IMR-90 (cell line): ENCODE data around the gene RARB. TPM values are rescaled to one million over a fixed set of nuclear protein-coding genes. Genes with fewer than 3 reads are reported as not detected.

Experiments used
- ATAC-seq: fragments of 200-7000 bp; cut with Tn5 transposase; 2 replicates; pipeline ENCODE4 v1.9.1; 2020; ENCODE audit warnings: low read depth, mild to moderate bottlenecking, moderate library complexity
- BruUV-seq: library from RNA; stranded (reverse); fragments of 400-500 nt; replicated peaks from 2 replicates; lab custom pipeline; 2021; lab: Mats Ljungman, UMichigan
- CTCF ChIA-PET: fragments of 300-600 bp; formaldehyde crosslinking; extraction: SDS; loops from one replicate; lab custom pipeline; 2021; ENCODE audit warnings: antibody characterized with exemption; lab: Yijun Ruan, JAX
- POLR2A ChIA-PET: fragments of 300-600 bp; sonication (Branson Sonifier 250); formaldehyde crosslinking; loops from one replicate; lab custom pipeline; 2022; ENCODE audit warnings: antibody characterized with exemption; ENCODE audit not compliant: unreplicated experiment; lab: Charles Lee
- DNase-seq: peaks from one replicate; pipeline ENCODE4 v3.0.0; 2013
- H2AFZ ChIP-seq: replicated peaks from 2 replicates; pipeline ENCODE3; 2013; ENCODE audit warnings: low read length, mild to moderate bottlenecking; ENCODE audit not compliant: poor library complexity
- H2AK5ac ChIP-seq: 2 replicates; pipeline ENCODE4 v1.6.1; 2013; ENCODE audit warnings: low read depth, low read length, inconsistent platforms
- H2AK9ac ChIP-seq: replicated peaks from 2 replicates; pipeline ENCODE3; 2013; ENCODE audit warnings: mild to moderate bottlenecking, low read depth, low read length, moderate library complexity; ENCODE audit not compliant: poor library complexity
- H2BK120ac ChIP-seq: 2 replicates; pipeline ENCODE4 v1.6.1; 2013; ENCODE audit warnings: low read depth, low read length, inconsistent platforms
- H2BK15ac ChIP-seq: 3 replicates; pipeline ENCODE4 v1.6.1; 2013; ENCODE audit warnings: low read depth, low read length, inconsistent platforms
- H2BK20ac ChIP-seq: 2 replicates; pipeline ENCODE4 v1.6.1; 2013; ENCODE audit warnings: low read depth, mild to moderate bottlenecking, inconsistent platforms, low read length, moderate library complexity
- H2BK5ac ChIP-seq: 2 replicates; pipeline ENCODE4 v1.6.1; 2013; ENCODE audit warnings: mild to moderate bottlenecking, low read depth, low read length, inconsistent platforms; ENCODE audit not compliant: poor library complexity, severe bottlenecking
- H3K14ac ChIP-seq: replicated peaks from 2 replicates; pipeline ENCODE4 v1.6.1; 2013; ENCODE audit warnings: low read depth, low read length, inconsistent platforms
- H3K18ac ChIP-seq: 2 replicates; pipeline ENCODE4 v1.6.1; 2013; ENCODE audit warnings: low read depth, low read length, control low read depth
- H3K23ac ChIP-seq: 2 replicates; pipeline ENCODE4 v1.6.1; 2013; ENCODE audit warnings: low read depth, low read length, inconsistent platforms
- H3K27ac ChIP-seq: 2 replicates; pipeline ENCODE4 v1.5.1; 2013; ENCODE audit warnings: mild to moderate bottlenecking, control low read depth, low read length; ENCODE audit not compliant: insufficient read depth
- H3K27me3 ChIP-seq: 2 replicates; pipeline ENCODE4 v1.6.1; 2013; ENCODE audit warnings: low read length; ENCODE audit not compliant: control insufficient read depth, insufficient read depth
- H3K36me3 ChIP-seq: 2 replicates; pipeline ENCODE4 v1.6.1; 2013; ENCODE audit warnings: low read length, mixed read lengths; ENCODE audit not compliant: control insufficient read depth, insufficient read depth
- H3K4ac ChIP-seq: 2 replicates; pipeline ENCODE4 v1.6.1; 2013; ENCODE audit warnings: low read depth, low read length, inconsistent platforms
- H3K4me1 ChIP-seq: 2 replicates; pipeline ENCODE4 v1.6.1; 2013; ENCODE audit warnings: low read length, mixed read lengths; ENCODE audit not compliant: control insufficient read depth, insufficient read depth
- H3K4me2 ChIP-seq: 2 replicates; pipeline ENCODE4 v1.6.1; 2013; ENCODE audit warnings: low read depth, mild to moderate bottlenecking, control low read depth, low read length, moderate library complexity
- H3K4me3 ChIP-seq: 2 replicates; pipeline ENCODE4 v1.5.1; 2013; ENCODE audit warnings: low read depth, mild to moderate bottlenecking, control low read depth, low read length, moderate library complexity; ENCODE audit not compliant: insufficient read depth
- H3K56ac ChIP-seq: 2 replicates; pipeline ENCODE4 v1.6.1; 2013; ENCODE audit warnings: low read length, inconsistent platforms; ENCODE audit not compliant: insufficient read depth; ENCODE audit errors: extremely low read depth
- H3K79me1 ChIP-seq, 2 experiments: 2 replicates each; pipeline ENCODE4 v1.6.1; 2013; ENCODE audit warnings: low read length in 2 of 2, inconsistent platforms in 1 of 2, low read depth in 1 of 2
- H3K9ac ChIP-seq: 2 replicates; pipeline ENCODE4 v1.6.1; 2013; ENCODE audit warnings: low read depth, low read length, control low read depth
- H3K9me1 ChIP-seq: 2 replicates; pipeline ENCODE4 v1.6.1; 2013; ENCODE audit warnings: low read length, inconsistent platforms; ENCODE audit not compliant: insufficient read depth
- H3K9me3 ChIP-seq: 2 replicates; pipeline ENCODE4 v1.6.1; 2013; ENCODE audit warnings: low read length; ENCODE audit not compliant: control insufficient read depth, insufficient read depth
- H4K20me1 ChIP-seq: 2 replicates; pipeline ENCODE4 v1.6.1; 2013; ENCODE audit warnings: low read length, inconsistent platforms; ENCODE audit not compliant: insufficient read depth
- H4K5ac ChIP-seq: 2 replicates; pipeline ENCODE4 v1.6.1; 2013; ENCODE audit warnings: mild to moderate bottlenecking, low read depth, low read length, control low read depth
- H4K8ac ChIP-seq, 2 experiments: 2 replicates each; pipeline ENCODE4 v1.6.1; 2013; ENCODE audit warnings: low read depth in 2 of 2, low read length in 2 of 2, control low read depth in 1 of 2, inconsistent platforms in 1 of 2
- H4K91ac ChIP-seq: 2 replicates; pipeline ENCODE4 v1.6.1; 2013; ENCODE audit warnings: low read depth, low read length, inconsistent platforms; ENCODE audit not compliant: insufficient read depth
- BHLHE40 ChIP-seq: fragments of 150-350 bp; IDR thresholded peaks from 2 replicates; pipeline ENCODE4 v1.6.1; 2016; ENCODE audit warnings: mild to moderate bottlenecking, low read depth, low read length
- CEBPB ChIP-seq: IDR thresholded peaks from 2 replicates; pipeline ENCODE4 v1.6.1; 2012; ENCODE audit warnings: low read depth, low read length, improper control_type of control experiment
- MAZ ChIP-seq: IDR thresholded peaks from 2 replicates; pipeline ENCODE4 v1.6.1; 2012; ENCODE audit warnings: low read depth, mild to moderate bottlenecking, low read length, improper control_type of control experiment, moderate library complexity, borderline replicate concordance
- MXI1 ChIP-seq: IDR thresholded peaks from 2 replicates; pipeline ENCODE4 v1.6.1; 2012; ENCODE audit warnings: low read depth, mild to moderate bottlenecking, low read length, moderate library complexity, borderline replicate concordance
- NFE2L2 ChIP-seq: fragments of 150-350 bp; IDR thresholded peaks from 2 replicates; pipeline ENCODE4 v1.6.1; 2016; ENCODE audit warnings: low read depth, mild to moderate bottlenecking, low read length
- POLR2A ChIP-seq: IDR thresholded peaks from 2 replicates; pipeline ENCODE4 v1.6.1; 2012; ENCODE audit warnings: mild to moderate bottlenecking, low read depth, low read length
- RCOR1 ChIP-seq: IDR thresholded peaks from 2 replicates; pipeline ENCODE4 v1.6.1; 2012; ENCODE audit warnings: mild to moderate bottlenecking, low read length, improper control_type of control experiment; ENCODE audit not compliant: insufficient replicate concordance
- SMC3 ChIP-seq: fragments of 150-350 bp; IDR thresholded peaks from 2 replicates; pipeline ENCODE4 v1.6.1; 2016; ENCODE audit warnings: low read depth, mild to moderate bottlenecking, antibody characterized with exemption, low read length, moderate library complexity
- WGBS, 2 experiments: methylation state at CpG; one replicate each; pipeline versions ENCODE4 v1.1.5 to v1.1.7; 2013; ENCODE audit warnings: missing lambda C conversion rate in 2 of 2; ENCODE audit not compliant: insufficient read length in 1 of 2; ENCODE audit errors: extremely low coverage in 2 of 2; 5-methylcytosine and 5-hydroxymethylcytosine counted together
- dilution Hi-C: fragments of 300-500 bp; cut with HindIII; formaldehyde crosslinking; loops from one replicate; pipeline ENCODE4 v1.14.3; 2018; ENCODE audit warnings: low sequenced_read_pairs; ENCODE audit not compliant: unreplicated experiment
- in situ Hi-C: fragments of 300-500 bp; cut with MboI; formaldehyde crosslinking; loops from 3 replicates; pipeline ENCODE4 v1.14.3; 2019; ENCODE audit warnings: low sequenced_read_pairs, inconsistent platforms, mixed read lengths
- intact Hi-C: fragments of 100-400 bp; cut with micrococcal nuclease; formaldehyde crosslinking; loops from 2 replicates; pipeline ENCODE4 v1.10.0; 2022
- polyA plus RNA-seq, 3 experiments: library from polyadenylated mRNA; depleted of rRNA; stranded (reverse); fragments of >200 nt; gene quantifications; 2 replicates each; pipeline ENCODE4 v1.2.3, GENCODE V29; 2012; ENCODE audit warnings: low replicate concordance in 1 of 3
- total RNA-seq: library from RNA; depleted of rRNA; stranded (reverse); fragments of >200 nt; gene quantifications from 2 replicates; pipeline ENCODE4 v1.2.3, GENCODE V29; 2012
- TF ChIP-seq, protein P1 (sequence below): fragments of 150-350 bp; IDR thresholded peaks from 2 replicates; pipeline ENCODE4 v1.6.1; 2016; ENCODE audit warnings: low read depth, mild to moderate bottlenecking, low read length, moderate library complexity, borderline replicate concordance
- TF ChIP-seq, protein P2 (sequence below): conservative IDR thresholded peaks from 2 replicates; pipeline ENCODE4 v1.5.1; 2012; ENCODE audit warnings: mild to moderate bottlenecking, low read depth, low read length, improper control_type of control experiment
- TF ChIP-seq, protein P3 (sequence below): fragments of 150-350 bp; IDR thresholded peaks from 2 replicates; pipeline ENCODE4 v1.6.1; 2017; ENCODE audit warnings: mild to moderate bottlenecking, antibody characterized with exemption, low read length, low read depth

RARB gene
- total and polyA plus RNA-seq, 2 of the 4 experiments (the other 2 are of a cell fraction) = 0.53 to 1.4 TPM

DNA sequence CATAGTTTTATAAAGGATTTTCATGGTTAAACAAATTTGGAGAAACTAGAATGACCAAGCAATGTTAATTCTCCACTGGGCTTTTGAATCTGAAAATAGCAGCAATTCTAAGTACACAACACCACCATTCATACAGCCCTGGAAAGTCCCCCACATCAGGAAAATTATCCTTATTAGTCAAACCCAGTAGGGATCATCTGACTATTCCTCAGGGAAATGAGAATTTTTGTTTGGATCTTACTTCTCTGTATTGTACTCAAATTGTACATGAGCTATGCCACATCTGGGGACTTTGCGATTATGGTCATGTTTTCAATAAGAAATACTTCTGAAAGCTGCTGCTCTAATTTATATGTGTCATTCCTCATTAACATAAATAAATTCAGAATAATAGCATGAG, 46.0 kb downstream of the RARB start:
- H2BK120ac ChIP-seq = no peak overlapping the region
- no peak overlapping the region for H3K23ac ChIP-seq
- no peaks in the 10 kb centered on the region; the same call in 1 of the 2 replicates for H3K9me1 ChIP-seq
- no peaks in the 10 kb centered on the region for H3K36me3 ChIP-seq
- no peak overlapping the region for H4K8ac ChIP-seq
- H2AFZ ChIP-seq = no peak overlapping the region
- ChIA-PET CTCF (no interaction called here), POLR2A (no interaction called here)
- no peaks in the 10 kb centered on the region for H3K9me3 ChIP-seq
- no peak overlapping the region for H3K14ac ChIP-seq
- H3K4ac ChIP-seq = no peak overlapping the region
- no TSS peak for BruUV-seq
- H3K4me3 ChIP-seq = no peak overlapping the region
- no peaks in the 10 kb centered on the region for H3K79me1 ChIP-seq
- intact Hi-C loops (no loop called here), dilution Hi-C loops (no loop called here), in situ Hi-C loops (no loop called here)
- H3K4me1 ChIP-seq = no peaks in the 10 kb centered on the region
- H3K27me3 ChIP-seq = no peaks in the 10 kb centered on the region
- no peak overlapping the region for H3K4me2 ChIP-seq
- no peak overlapping the region for H3K9ac ChIP-seq
- TF ChIP-seq MAZ (no peak), CEBPB (no peak), BHLHE40 (no peak), SMC3 (no peak), MXI1 (no peak), NFE2L2 (no peak), POLR2A (no peak), RCOR1 (no peak)
- TF ChIP-seq, protein P1, sequence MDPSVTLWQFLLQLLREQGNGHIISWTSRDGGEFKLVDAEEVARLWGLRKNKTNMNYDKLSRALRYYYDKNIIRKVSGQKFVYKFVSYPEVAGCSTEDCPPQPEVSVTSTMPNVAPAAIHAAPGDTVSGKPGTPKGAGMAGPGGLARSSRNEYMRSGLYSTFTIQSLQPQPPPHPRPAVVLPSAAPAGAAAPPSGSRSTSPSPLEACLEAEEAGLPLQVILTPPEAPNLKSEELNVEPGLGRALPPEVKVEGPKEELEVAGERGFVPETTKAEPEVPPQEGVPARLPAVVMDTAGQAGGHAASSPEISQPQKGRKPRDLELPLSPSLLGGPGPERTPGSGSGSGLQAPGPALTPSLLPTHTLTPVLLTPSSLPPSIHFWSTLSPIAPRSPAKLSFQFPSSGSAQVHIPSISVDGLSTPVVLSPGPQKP = no peak
- TF ChIP-seq, protein P2, sequence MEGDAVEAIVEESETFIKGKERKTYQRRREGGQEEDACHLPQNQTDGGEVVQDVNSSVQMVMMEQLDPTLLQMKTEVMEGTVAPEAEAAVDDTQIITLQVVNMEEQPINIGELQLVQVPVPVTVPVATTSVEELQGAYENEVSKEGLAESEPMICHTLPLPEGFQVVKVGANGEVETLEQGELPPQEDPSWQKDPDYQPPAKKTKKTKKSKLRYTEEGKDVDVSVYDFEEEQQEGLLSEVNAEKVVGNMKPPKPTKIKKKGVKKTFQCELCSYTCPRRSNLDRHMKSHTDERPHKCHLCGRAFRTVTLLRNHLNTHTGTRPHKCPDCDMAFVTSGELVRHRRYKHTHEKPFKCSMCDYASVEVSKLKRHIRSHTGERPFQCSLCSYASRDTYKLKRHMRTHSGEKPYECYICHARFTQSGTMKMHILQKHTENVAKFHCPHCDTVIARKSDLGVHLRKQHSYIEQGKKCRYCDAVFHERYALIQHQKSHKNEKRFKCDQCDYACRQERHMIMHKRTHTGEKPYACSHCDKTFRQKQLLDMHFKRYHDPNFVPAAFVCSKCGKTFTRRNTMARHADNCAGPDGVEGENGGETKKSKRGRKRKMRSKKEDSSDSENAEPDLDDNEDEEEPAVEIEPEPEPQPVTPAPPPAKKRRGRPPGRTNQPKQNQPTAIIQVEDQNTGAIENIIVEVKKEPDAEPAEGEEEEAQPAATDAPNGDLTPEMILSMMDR = no peak
- TF ChIP-seq, protein P3, sequence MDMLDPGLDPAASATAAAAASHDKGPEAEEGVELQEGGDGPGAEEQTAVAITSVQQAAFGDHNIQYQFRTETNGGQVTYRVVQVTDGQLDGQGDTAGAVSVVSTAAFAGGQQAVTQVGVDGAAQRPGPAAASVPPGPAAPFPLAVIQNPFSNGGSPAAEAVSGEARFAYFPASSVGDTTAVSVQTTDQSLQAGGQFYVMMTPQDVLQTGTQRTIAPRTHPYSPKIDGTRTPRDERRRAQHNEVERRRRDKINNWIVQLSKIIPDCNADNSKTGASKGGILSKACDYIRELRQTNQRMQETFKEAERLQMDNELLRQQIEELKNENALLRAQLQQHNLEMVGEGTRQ = no peak
- no peak overlapping the region for H4K5ac ChIP-seq
- DNase-seq (no peak), ATAC-seq (no peak)
- H3K18ac ChIP-seq = no peak overlapping the region
- H3K56ac ChIP-seq = no peak overlapping the region
- no peak overlapping the region for H3K27ac ChIP-seq
- no peak overlapping the region for H4K91ac ChIP-seq
- no peak overlapping the region for H2BK15ac ChIP-seq
- no peak overlapping the region for H2BK5ac ChIP-seq
- H2BK20ac ChIP-seq = no peak overlapping the region
- H4K20me1 ChIP-seq = no peaks in the 10 kb centered on the region
- no CpG with 5 or more reads among the region's 1 CpG for WGBS, 2 experiments
- H2AK9ac ChIP-seq = no peak overlapping the region
- no peak overlapping the region for H2AK5ac ChIP-seq
